ENCODE data around the gene CIDEA.

The CIDEA gene

DNA sequence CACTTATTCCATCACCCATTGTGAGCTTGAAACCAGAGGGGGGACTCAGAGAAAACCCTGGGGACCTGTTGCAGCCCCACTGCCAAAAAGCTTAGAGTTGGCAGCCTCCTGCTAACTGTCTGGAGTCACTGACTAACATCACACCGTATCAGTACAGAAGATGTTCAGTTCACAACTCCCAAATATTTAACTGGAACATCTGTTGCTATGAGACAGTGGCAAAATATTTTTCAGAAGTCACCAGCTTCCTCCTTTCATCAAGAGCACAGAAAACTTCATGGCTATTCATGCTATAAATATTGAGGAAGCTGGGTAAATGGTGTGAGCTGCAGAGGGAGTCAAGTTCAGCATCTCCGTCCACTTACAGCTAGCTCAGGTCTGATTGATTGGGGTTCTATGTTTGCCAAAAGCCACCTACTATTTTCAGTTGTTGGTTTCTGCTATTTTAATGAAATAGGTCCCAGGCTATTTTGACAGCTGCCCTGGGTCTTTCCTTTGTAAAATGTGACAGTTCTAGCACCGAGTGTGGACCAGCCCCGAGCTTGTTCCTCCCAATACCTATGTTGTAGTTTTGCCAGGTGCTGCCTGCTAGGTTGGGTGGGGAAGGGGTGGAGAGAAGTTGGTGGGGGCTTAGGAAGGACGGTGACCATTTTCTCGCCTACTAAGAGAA lies 63.6 kb downstream of the CIDEA start:
- no peak for DNase-seq (ENCODE audit: low read depth in 3 of 3)

DNA sequence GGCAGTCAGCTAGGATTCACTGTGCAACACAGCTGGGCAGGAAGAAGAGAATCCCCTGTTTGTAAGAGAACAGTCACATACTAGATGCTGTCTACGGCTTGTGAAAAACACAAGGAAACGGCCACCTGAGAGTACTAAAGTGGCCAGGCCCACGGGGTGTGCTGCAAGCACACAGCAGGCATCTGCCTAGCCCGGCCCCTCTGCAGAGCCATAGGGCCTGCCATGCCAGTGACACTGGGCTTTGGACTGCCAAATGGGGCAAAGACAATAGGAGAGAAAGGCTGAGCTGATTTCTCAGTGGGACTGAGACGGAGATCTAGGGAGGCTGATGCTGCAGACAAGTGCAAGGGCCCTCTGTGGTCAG lies 64.2 kb downstream of the CIDEA start:
- no peak for DNase-seq (ENCODE audit: low read depth in 3 of 3)

DNA sequence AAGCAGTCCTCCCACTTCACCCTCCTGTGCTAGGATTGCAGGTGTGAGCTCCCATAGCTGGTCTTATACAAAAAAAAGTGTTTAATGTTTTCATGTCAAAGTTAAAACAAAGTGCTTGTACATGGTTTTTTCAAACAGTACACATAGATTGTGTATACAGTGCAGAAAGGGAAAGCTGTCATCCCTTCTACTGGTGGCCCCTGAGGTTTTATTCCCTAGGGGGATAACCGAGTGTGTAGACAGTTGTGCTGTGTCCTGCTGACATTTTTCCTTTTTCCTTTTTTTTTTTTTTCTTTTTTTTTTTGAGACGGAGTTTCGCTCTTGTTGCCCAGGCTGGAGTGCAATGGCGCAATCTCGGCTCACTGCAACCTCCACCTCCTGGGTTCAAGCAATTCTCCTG lies 64.7 kb downstream of the CIDEA start:
- DNase-seq (ENCODE audit: low read depth in 3 of 3): no peak

DNA sequence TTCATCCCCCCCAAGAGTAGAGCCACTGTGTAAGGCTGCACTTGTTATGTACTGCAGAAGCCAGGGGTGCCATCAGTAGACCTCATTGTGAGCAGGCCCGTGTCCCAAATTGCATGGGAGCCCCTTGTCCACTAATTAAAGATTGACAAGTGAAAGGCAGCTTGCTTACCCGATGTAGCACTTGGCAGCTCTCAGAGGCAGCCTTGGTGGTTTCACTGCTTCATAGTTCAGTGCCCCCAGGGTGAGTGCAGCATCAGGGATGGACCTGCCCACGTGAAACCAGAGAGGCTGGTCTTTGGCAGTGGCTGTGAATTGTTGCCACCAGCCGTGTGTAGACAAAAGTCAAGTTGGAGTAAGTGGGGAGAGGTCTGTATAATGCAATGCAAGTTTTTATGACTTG lies 67.2 kb downstream of the CIDEA start:
- DNase-seq (ENCODE audit: low read depth in 3 of 3): no peak

DNA sequence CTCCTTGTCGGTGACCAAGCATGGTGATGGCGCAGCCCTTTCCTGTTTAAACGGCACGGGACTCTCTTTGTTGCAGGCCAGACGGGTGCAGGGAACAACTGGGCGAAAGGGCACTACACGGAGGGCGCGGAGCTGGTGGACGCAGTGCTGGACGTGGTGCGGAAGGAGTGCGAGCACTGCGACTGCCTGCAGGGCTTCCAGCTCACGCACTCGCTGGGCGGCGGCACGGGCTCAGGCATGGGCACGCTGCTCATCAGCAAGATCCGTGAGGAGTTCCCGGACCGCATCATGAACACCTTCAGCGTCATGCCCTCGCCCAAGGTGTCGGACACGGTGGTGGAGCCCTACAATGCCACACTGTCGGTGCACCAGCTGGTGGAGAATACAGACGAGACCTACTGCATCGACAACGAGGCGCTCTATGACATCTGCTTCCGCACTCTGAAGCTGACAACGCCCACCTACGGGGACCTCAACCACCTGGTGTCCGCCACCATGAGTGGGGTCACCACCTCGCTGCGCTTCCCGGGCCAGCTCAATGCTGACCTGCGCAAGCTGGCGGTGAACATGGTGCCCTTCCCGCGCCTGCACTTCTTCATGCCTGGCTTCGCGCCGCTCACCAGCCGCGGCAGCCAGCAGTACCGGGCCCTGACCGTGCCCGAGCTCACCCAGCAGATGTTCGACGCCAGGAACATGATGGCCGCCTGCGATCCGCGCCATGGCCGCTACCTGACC lies 71.0 kb downstream of the CIDEA start:
- DNase-seq (ENCODE audit: low read depth in 3 of 3): no peak

DNA sequence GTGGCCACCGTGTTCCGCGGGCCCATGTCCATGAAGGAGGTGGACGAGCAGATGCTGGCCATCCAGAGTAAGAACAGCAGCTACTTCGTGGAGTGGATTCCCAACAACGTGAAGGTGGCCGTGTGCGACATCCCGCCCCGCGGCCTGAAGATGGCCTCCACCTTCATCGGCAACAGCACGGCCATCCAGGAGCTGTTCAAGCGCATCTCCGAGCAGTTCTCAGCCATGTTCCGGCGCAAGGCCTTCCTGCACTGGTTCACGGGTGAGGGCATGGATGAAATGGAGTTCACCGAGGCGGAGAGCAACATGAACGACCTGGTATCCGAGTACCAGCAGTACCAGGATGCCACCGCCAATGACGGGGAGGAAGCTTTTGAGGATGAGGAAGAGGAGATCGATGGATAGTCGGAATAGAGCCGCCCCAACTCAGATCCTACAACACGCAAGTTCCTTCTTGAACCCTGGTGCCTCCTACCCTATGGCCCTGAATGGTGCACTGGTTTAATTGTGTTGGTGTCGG lies 71.6 kb downstream of the CIDEA start:
- no peak for DNase-seq (ENCODE audit: low read depth in 3 of 3)

DNA sequence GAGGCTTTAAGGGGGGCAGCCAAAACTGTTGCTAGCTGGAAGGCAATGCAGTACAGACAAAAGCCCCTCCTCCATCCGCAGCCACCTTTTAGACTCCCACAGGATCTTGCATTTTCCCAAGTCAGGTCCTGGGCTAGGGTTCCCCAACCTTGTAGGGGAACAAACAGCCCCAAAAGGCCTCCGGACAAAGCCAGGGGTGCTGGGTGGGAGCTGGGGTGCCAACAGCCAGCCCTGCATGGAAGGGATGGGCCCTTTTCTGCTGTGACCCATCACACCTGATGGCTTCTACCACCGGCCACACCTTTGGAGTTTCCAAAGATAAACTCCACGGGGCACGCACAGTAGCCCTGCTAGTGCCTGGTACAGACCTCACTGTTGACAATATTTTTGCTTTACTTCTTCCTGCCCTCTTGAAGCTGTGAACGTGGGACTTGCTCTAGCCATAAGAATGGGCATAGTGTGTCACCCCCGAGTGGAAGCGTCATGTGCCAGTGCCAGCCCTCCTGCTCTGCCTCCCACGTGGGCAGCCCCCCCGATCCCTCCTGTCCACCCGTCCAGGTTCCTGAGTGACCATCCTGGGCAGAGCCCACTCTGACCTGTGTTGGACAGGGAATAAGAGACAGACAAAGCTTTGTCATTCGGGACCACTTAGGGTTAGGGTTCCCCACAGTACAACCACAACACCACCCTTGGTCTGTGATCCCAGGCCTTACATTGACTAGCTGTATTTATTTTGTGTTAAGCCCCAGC lies 72.7 kb downstream of the CIDEA start:
- no peak for DNase-seq (ENCODE audit: low read depth in 3 of 3)
